A204.1 (cell line): Measurements from ENCODE around the gene DNASE1L3.
"Not testable (repeated sequence)": the region's sequence is repeated elsewhere in the genome, so short reads cannot be mapped to it uniquely, and the experiment has no call there.

ENCODE experiments used
- FAIRE-seq: peaks from 2 replicates; lab custom pipeline; 2012; peaks lifted over from hg19 to GRCh38; lab: Jason Lieb, UNC

The DNASE1L3 gene

GRCh38 chr3:58210761-58211460 lies at the start of gene DNASE1L3:
TSS of gene DNASE1L3 (minus strand) at chr3:58210972. CDS start at chr3:58210906, 66 bp downstream.
- FAIRE-seq, result no peak

GRCh38 chr3:58260261-58260731 lies 49.5 kb upstream of the DNASE1L3 start:
- no peak for FAIRE-seq

- FAIRE-seq, result no peak
Observed at GRCh38 chr3:58258392-58259055, 47.8 kb upstream of the DNASE1L3 start.

- no peak for FAIRE-seq
Observed at GRCh38 chr3:58256511-58256910, 45.7 kb upstream of the DNASE1L3 start.

GRCh38 chr3:58256061-58256460 lies 45.3 kb upstream of the DNASE1L3 start:
- FAIRE-seq, result no peak

GRCh38 chr3:58254144-58254543 lies 43.4 kb upstream of the DNASE1L3 start:
- no peak for FAIRE-seq

- no peak for FAIRE-seq
Observed at GRCh38 chr3:58251631-58252035, 40.9 kb upstream of the DNASE1L3 start.

GRCh38 chr3:58250093-58250707 lies 39.4 kb upstream of the DNASE1L3 start:
- FAIRE-seq, result no peak

GRCh38 chr3:58249358-58250092 lies 38.8 kb upstream of the DNASE1L3 start:
- no peak for FAIRE-seq

GRCh38 chr3:58246148-58247047 lies 35.6 kb upstream of the DNASE1L3 start:
- FAIRE-seq, result no peak

GRCh38 chr3:58243976-58244585 lies 33.3 kb upstream of the DNASE1L3 start:
- no peak for FAIRE-seq

- FAIRE-seq, result not testable (repeated sequence)
Observed at GRCh38 chr3:58242860-58243259, 32.1 kb upstream of the DNASE1L3 start.

GRCh38 chr3:58242340-58242739 lies 31.6 kb upstream of the DNASE1L3 start:
- FAIRE-seq, result no peak

- FAIRE-seq, result no peak
Observed at GRCh38 chr3:58241306-58242044, 30.7 kb upstream of the DNASE1L3 start.

- FAIRE-seq, result no peak
Observed at GRCh38 chr3:58238830-58239229, 28.1 kb upstream of the DNASE1L3 start.

- no peak for FAIRE-seq
Observed at GRCh38 chr3:58237941-58238681, 27.3 kb upstream of the DNASE1L3 start.

- no peak for FAIRE-seq
Observed at GRCh38 chr3:58237238-58237940, 26.6 kb upstream of the DNASE1L3 start, which contains the start of gene ABHD6. TSS of gene ABHD6 (plus strand) at chr3:58237792. CDS start at chr3:58256587, 18,795 bp downstream.

GRCh38 chr3:58236527-58237237 lies 25.9 kb upstream of the DNASE1L3 start:
- no peak for FAIRE-seq
